Mesenchymal stem cell (in vitro differentiated cells and primary cell): Measurements from ENCODE around the gene TADA3.

Experiments used
- DNase-seq: peaks from one replicate; pipeline ENCODE4 v3.0.0-alpha.2; 2013
- H2AFZ ChIP-seq: one replicate; pipeline ENCODE4 v1.6.1; 2013; ENCODE audit warnings: low read depth, mild to moderate bottlenecking, control low read depth, inconsistent platforms, low read length, moderate library complexity
- H2AK5ac ChIP-seq: 2 replicates; pipeline ENCODE4 v1.6.1; 2013; ENCODE audit warnings: low read length, moderate library complexity, mild to moderate bottlenecking, inconsistent platforms; ENCODE audit not compliant: severe bottlenecking
- H2BK120ac ChIP-seq: one replicate; pipeline ENCODE4 v1.6.1; 2013; ENCODE audit warnings: low read depth, mild to moderate bottlenecking, inconsistent platforms, low read length, moderate library complexity
- H2BK12ac ChIP-seq, 2 experiments: one replicate each; pipeline ENCODE4 v1.6.1; 2013; ENCODE audit warnings: inconsistent platforms in 2 of 2, low read length in 2 of 2, mild to moderate bottlenecking in 2 of 2, moderate library complexity in 2 of 2, control low read depth in 1 of 2
- H2BK15ac ChIP-seq: one replicate; pipeline ENCODE4 v1.6.1; 2013; ENCODE audit warnings: mild to moderate bottlenecking, low read depth, inconsistent platforms; ENCODE audit not compliant: poor library complexity, severe bottlenecking
- H2BK5ac ChIP-seq: 2 replicates; pipeline ENCODE4 v1.6.1; 2013; ENCODE audit warnings: low read depth, mild to moderate bottlenecking, low read length, control low read depth, inconsistent platforms; ENCODE audit not compliant: poor library complexity, severe bottlenecking
- H3K14ac ChIP-seq, 2 experiments: one replicate each; pipeline ENCODE4 v1.6.1; 2013; ENCODE audit warnings: inconsistent platforms in 2 of 2, low read length in 2 of 2, control low read depth in 1 of 2, mild to moderate bottlenecking in 1 of 2, moderate library complexity in 1 of 2
- H3K18ac ChIP-seq, 2 experiments: one replicate each; pipeline ENCODE4 v1.6.1; 2013; ENCODE audit warnings: inconsistent platforms in 2 of 2, low read length in 2 of 2, control low read depth in 1 of 2, low read depth in 1 of 2, mild to moderate bottlenecking in 1 of 2
- H3K23ac ChIP-seq, 2 experiments: one replicate each; pipeline ENCODE4 v1.6.1; 2013; ENCODE audit warnings: inconsistent platforms in 2 of 2, low read length in 2 of 2, mild to moderate bottlenecking in 2 of 2, moderate library complexity in 2 of 2, control low read depth in 1 of 2
- H3K27ac ChIP-seq: 2 replicates; pipeline ENCODE4 v1.5.1; 2013; ENCODE audit warnings: mild to moderate bottlenecking, moderate library complexity, low read length, control low read depth, inconsistent platforms; ENCODE audit not compliant: poor library complexity, severe bottlenecking
- H3K27me3 ChIP-seq, 2 experiments: 2 replicates each; pipeline versions ENCODE4 v1.6.1 to v1.7.0; 2013; ENCODE audit warnings: low read length in 2 of 2, mild to moderate bottlenecking in 2 of 2, moderate library complexity in 2 of 2, control low read depth in 1 of 2, inconsistent platforms in 1 of 2; ENCODE audit not compliant: control insufficient read depth in 1 of 2, insufficient read depth in 1 of 2
- H3K36me3 ChIP-seq, 2 experiments: 2 replicates each; pipeline versions ENCODE4 v1.6.1 to v1.7.0; 2013; ENCODE audit warnings: low read length in 2 of 2, control low read depth in 1 of 2, inconsistent platforms in 1 of 2, low read depth in 1 of 2, mild to moderate bottlenecking in 1 of 2; ENCODE audit not compliant: insufficient read depth in 2 of 2, control insufficient read depth in 1 of 2
- H3K4ac ChIP-seq, 2 experiments: one replicate each; pipeline ENCODE4 v1.6.1; 2013; ENCODE audit warnings: inconsistent platforms in 2 of 2, low read length in 2 of 2, mild to moderate bottlenecking in 2 of 2, moderate library complexity in 2 of 2, control low read depth in 1 of 2, low read depth in 1 of 2
- H3K4me1 ChIP-seq: 2 replicates; pipeline ENCODE4 v1.6.1; 2013; ENCODE audit warnings: low read depth, low read length, control low read depth; ENCODE audit not compliant: control insufficient read depth, insufficient read depth
- H3K4me2 ChIP-seq: 2 replicates; pipeline ENCODE4 v1.6.1; 2013; ENCODE audit warnings: low read length, mild to moderate bottlenecking, inconsistent platforms; ENCODE audit not compliant: poor library complexity, severe bottlenecking
- H3K4me3 ChIP-seq, 2 experiments: 2 replicates each; pipeline versions ENCODE4 v1.5.1 to v1.7.0; 2013; ENCODE audit warnings: low read length in 2 of 2, mild to moderate bottlenecking in 2 of 2, control low read depth in 1 of 2, low read depth in 1 of 2; ENCODE audit not compliant: insufficient read depth in 1 of 2
- H3K79me1 ChIP-seq: replicated peaks from 2 replicates; pipeline ENCODE4 v1.6.1; 2013; ENCODE audit warnings: mild to moderate bottlenecking, control low read depth, low read length, inconsistent platforms; ENCODE audit not compliant: poor library complexity, severe bottlenecking
- H3K9ac ChIP-seq: 2 replicates; pipeline ENCODE4 v1.7.0; 2013; ENCODE audit warnings: mild to moderate bottlenecking, low read length, moderate library complexity
- H3K9me3 ChIP-seq: 2 replicates; pipeline ENCODE4 v1.7.0; 2013; ENCODE audit warnings: mild to moderate bottlenecking, low read length; ENCODE audit not compliant: control insufficient read depth
- H4K8ac ChIP-seq: one replicate; pipeline ENCODE4 v1.6.1; 2013; ENCODE audit warnings: inconsistent platforms, mild to moderate bottlenecking, low read length, moderate library complexity
- H4K91ac ChIP-seq: one replicate; pipeline ENCODE4 v1.6.1; 2013; ENCODE audit warnings: mild to moderate bottlenecking, low read length, inconsistent platforms
- WGBS: methylation state at CpG from one replicate; pipeline ENCODE4 v1.1.7; 2013; ENCODE audit warnings: mixed read lengths; 5-methylcytosine and 5-hydroxymethylcytosine counted together

TADA3 gene

GRCh38 chr3:9804996-9805395 is 12.7 kb upstream of the TADA3 start:
- H3K9me3 ChIP-seq, result no peaks in the 10 kb centered on the region
- peaks cover 66 to 67% of the 10 kb centered on the region in 2 experiments for H3K36me3 ChIP-seq
- peaks cover 9% of the 10 kb centered on the region for H3K4me1 ChIP-seq
- no peak overlapping the region for H2BK12ac ChIP-seq
- H2BK15ac ChIP-seq, result no peak overlapping the region
- H3K4ac ChIP-seq, result no peak overlapping the region
- no peak overlapping the region for H3K9ac ChIP-seq
- no peak overlapping the region for H3K14ac ChIP-seq
- H4K91ac ChIP-seq, result no peak overlapping the region
- DNase-seq, result no peak
- no peak overlapping the region for H3K18ac ChIP-seq
- H2BK120ac ChIP-seq, result no peak overlapping the region
- no peak overlapping the region for H3K23ac ChIP-seq
- no peak overlapping the region for H3K27ac ChIP-seq
- peaks cover 30% of the 10 kb centered on the region for H3K79me1 ChIP-seq
- H2AFZ ChIP-seq, result no peak overlapping the region
- H3K27me3 ChIP-seq, result no peaks in the 10 kb centered on the region
- no peak overlapping the region for H2BK5ac ChIP-seq
- H4K8ac ChIP-seq, result no peak overlapping the region
- no peak overlapping the region for H2AK5ac ChIP-seq
- WGBS, result 96% methylated on average over 5 of the region's 5 CpGs
- no peak overlapping the region for H3K4me2 ChIP-seq
- no peak overlapping the region for H3K4me3 ChIP-seq

DNA sequence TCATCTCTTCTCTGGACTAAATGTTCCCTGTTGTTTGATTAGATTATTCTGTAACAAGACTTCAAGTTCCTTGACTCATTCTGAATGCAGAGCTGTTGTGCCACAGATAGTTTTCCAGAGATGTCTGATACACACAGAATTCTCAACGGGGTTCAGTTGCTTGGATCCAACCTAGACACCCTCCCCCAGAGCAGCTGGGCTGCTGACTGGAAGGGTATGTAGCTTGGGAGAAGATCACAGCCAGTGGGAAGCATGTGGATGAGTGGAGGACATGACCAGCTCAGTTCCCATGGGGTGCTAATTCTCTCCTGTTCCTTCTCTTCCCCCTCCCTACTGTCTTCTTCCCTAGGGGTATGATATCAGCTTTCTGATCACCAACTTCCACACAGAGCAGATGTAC is 11.2 kb upstream of the TADA3 start:
- DNase-seq, result no peak
- Histone ChIP-seq H4K8ac (no peak overlapping the region), H3K14ac (no peak overlapping the region), H3K18ac (no peak overlapping the region), H3K4me3 (no peak overlapping the region), H3K4ac (no peak overlapping the region), H3K4me1 (peaks cover 4% of the 10 kb centered on the region), H3K79me1 (peaks cover 33% of the 10 kb centered on the region), H3K27me3 (no peaks in the 10 kb centered on the region), H2BK12ac (no peak overlapping the region), H2AK5ac (no peak overlapping the region), H3K9me3 (no peaks in the 10 kb centered on the region), H3K27ac (no peak overlapping the region), H4K91ac (no peak overlapping the region), H3K4me2 (no peak overlapping the region), H2AFZ (no peak overlapping the region), H2BK120ac (no peak overlapping the region), H2BK15ac (no peak overlapping the region), H2BK5ac (no peak overlapping the region), H3K36me3 (peaks cover 72 to 80% of the 10 kb centered on the region in 2 experiments), H3K23ac (no peak overlapping the region), H3K9ac (peak overlapping the region; percentile 4)
- WGBS, result 100% methylated on average over 1 of the region's 1 CpG

DNA sequence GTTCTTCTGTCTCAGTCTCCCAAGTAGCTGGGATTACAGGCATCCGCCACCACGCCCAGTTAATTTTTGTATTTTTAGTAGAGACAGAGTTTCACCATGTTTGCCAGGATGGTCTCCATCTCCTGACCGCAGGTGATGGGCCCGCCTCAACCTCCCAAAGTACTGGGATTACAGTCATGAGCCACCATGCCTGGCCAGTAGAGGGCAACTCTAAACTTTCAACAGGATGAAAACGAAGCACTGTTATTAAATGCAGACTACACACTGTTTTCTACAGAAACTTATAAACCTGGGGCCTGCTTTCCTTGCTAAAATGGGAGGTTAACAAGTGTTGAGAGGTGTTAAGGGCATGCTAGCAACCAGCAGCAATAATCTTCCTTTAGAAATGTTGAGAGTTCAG is 8.3 kb upstream of the TADA3 start:
- no peak overlapping the region for H3K23ac ChIP-seq
- no peak overlapping the region for H2AK5ac ChIP-seq
- no peak overlapping the region for H2BK5ac ChIP-seq
- no peak overlapping the region for H2AFZ ChIP-seq
- H2BK120ac ChIP-seq, result no peak overlapping the region
- no peak overlapping the region for H3K4me3 ChIP-seq
- H3K9me3 ChIP-seq, result no peaks in the 10 kb centered on the region
- no peak overlapping the region for H4K8ac ChIP-seq
- H3K18ac ChIP-seq, result no peak overlapping the region
- no peak overlapping the region for H3K27ac ChIP-seq
- no peak overlapping the region for H3K4me2 ChIP-seq
- H4K91ac ChIP-seq, result no peak overlapping the region
- no peak overlapping the region for H3K14ac ChIP-seq
- H2BK15ac ChIP-seq, result no peak overlapping the region
- peaks cover 61 to 84% of the 10 kb centered on the region in 2 experiments for H3K36me3 ChIP-seq
- 93% methylated on average over 4 of the region's 5 CpGs for WGBS
- H3K27me3 ChIP-seq, result no peaks in the 10 kb centered on the region
- DNase-seq, result no peak
- no peak overlapping the region for H3K9ac ChIP-seq
- peaks cover 29% of the 10 kb centered on the region for H3K79me1 ChIP-seq
- H3K4ac ChIP-seq, result no peak overlapping the region
- peaks cover 3% of the 10 kb centered on the region for H3K4me1 ChIP-seq
- no peak overlapping the region for H2BK12ac ChIP-seq

DNA sequence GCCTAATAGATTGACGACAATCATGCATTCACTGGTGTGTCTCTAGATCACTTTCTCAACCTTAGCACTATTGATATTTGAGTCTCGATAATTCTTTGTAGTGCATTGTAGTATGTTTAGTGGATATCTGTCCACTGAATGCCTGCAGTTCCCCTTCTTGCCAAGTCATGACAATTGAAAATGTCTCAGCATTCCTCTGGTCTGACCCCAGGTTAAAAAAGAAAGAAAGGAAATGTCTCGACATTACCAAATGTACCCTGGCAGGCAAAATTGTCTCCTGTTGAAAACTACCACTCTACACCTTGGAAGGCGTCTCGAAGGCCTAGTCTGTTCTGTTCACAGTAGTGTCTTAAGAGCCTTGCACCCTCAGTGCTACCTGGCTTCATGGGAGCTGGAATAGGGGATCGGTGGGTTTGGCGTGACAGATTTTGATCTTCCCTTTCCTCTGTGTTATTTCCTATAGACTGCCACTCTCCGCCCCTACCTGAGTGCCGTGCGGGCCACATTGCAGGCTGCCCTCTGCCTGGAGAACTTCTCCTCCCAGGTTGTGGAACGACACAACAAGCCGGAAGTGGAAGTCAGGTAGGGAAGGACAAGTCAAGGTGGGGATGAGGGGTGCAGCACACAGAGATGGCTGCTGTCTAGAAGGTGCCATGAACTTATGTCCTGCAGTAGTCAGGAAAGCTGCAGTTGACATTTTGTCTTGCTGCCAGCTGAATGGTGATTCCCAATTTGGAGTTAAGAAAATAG is 5.1 kb upstream of the TADA3 start:
- H3K23ac ChIP-seq, result no peak overlapping the region
- no peak overlapping the region for H2AFZ ChIP-seq
- no peak overlapping the region for H3K4me2 ChIP-seq
- no peak overlapping the region for H3K14ac ChIP-seq
- no peak overlapping the region for H2BK12ac ChIP-seq
- peak overlapping the region; percentile 31 for H4K8ac ChIP-seq
- peaks cover 17% of the 10 kb centered on the region for H3K79me1 ChIP-seq
- H3K4ac ChIP-seq, result no peak overlapping the region
- DNase-seq, result no peak
- H3K36me3 ChIP-seq, result peaks cover 46 to 65% of the 10 kb centered on the region in 2 experiments
- H3K4me3 ChIP-seq, result no peak overlapping the region
- H4K91ac ChIP-seq, result no peak overlapping the region
- 100% methylated on average over 12 of the region's 12 CpGs for WGBS
- no peak overlapping the region for H3K18ac ChIP-seq
- H3K9ac ChIP-seq, result no peak overlapping the region
- H2BK15ac ChIP-seq, result no peak overlapping the region
- no peaks in the 10 kb centered on the region for H3K27me3 ChIP-seq
- H2BK5ac ChIP-seq, result no peak overlapping the region
- H2AK5ac ChIP-seq, result no peak overlapping the region
- no peak overlapping the region for H2BK120ac ChIP-seq
- H3K9me3 ChIP-seq, result no peaks in the 10 kb centered on the region
- no peak overlapping the region for H3K27ac ChIP-seq
- H3K4me1 ChIP-seq, result peaks cover 6% of the 10 kb centered on the region
